Right atrium auricular region (tissue), 2 donors: ENCODE results near the gene ANAPC1. TPM values are rescaled to one million over a fixed set of nuclear protein-coding genes. Genes with fewer than 3 reads are reported as not detected.

Source experiments
- DNase-seq: peaks from one replicate; pipeline ENCODE4 v3.0.0-alpha.2; 2019; ENCODE audit warnings: low spot score
- H3K27ac ChIP-seq, 2 donors: fragments of 200-600 bp; sonication (generic); 1 replicate in 1 of 2; 2 replicates in 1 of 2; pipeline ENCODE4 v1.5.1; 2016 to 2019
- H3K27me3 ChIP-seq, 2 donors: fragments of 200-600 bp; sonication (generic); one replicate each; pipeline versions ENCODE4 v1.5.1 to v1.6.0; 2017 to 2019
- H3K36me3 ChIP-seq: fragments of 200-600 bp; sonication (generic); one replicate; pipeline ENCODE4 v1.5.1; 2016
- H3K4me1 ChIP-seq, 2 donors: fragments of 200-600 bp; sonication (generic); one replicate each; pipeline versions ENCODE4 v1.5.1 to v1.6.0; 2017 to 2019
- H3K4me3 ChIP-seq, 2 donors: fragments of 200-600 bp; sonication (generic); 1 replicate in 1 of 2; 2 replicates in 1 of 2; pipeline ENCODE4 v1.5.1; 2017 to 2019; ENCODE audit warnings: mild to moderate bottlenecking in 1 of 2, moderate library complexity in 1 of 2
- H3K9me3 ChIP-seq, 2 donors: fragments of 200-600 bp; sonication (generic); one replicate each; pipeline ENCODE4 v1.5.1; 2019
- total RNA-seq, 2 donors: library from RNA; depleted of rRNA; stranded (reverse); fragments of >200 nt; gene quantifications; one replicate each; pipeline ENCODE4 v1.1.0, GENCODE V29; 2016
- TF ChIP-seq, protein P1 (sequence below), 2 donors: fragments of 200-600 bp; sonication (generic); IDR thresholded peaks; one replicate each; pipeline ENCODE4 v1.5.1; 2019; ENCODE audit warnings: antibody characterized with exemption in 2 of 2

Gene ANAPC1, protein sequence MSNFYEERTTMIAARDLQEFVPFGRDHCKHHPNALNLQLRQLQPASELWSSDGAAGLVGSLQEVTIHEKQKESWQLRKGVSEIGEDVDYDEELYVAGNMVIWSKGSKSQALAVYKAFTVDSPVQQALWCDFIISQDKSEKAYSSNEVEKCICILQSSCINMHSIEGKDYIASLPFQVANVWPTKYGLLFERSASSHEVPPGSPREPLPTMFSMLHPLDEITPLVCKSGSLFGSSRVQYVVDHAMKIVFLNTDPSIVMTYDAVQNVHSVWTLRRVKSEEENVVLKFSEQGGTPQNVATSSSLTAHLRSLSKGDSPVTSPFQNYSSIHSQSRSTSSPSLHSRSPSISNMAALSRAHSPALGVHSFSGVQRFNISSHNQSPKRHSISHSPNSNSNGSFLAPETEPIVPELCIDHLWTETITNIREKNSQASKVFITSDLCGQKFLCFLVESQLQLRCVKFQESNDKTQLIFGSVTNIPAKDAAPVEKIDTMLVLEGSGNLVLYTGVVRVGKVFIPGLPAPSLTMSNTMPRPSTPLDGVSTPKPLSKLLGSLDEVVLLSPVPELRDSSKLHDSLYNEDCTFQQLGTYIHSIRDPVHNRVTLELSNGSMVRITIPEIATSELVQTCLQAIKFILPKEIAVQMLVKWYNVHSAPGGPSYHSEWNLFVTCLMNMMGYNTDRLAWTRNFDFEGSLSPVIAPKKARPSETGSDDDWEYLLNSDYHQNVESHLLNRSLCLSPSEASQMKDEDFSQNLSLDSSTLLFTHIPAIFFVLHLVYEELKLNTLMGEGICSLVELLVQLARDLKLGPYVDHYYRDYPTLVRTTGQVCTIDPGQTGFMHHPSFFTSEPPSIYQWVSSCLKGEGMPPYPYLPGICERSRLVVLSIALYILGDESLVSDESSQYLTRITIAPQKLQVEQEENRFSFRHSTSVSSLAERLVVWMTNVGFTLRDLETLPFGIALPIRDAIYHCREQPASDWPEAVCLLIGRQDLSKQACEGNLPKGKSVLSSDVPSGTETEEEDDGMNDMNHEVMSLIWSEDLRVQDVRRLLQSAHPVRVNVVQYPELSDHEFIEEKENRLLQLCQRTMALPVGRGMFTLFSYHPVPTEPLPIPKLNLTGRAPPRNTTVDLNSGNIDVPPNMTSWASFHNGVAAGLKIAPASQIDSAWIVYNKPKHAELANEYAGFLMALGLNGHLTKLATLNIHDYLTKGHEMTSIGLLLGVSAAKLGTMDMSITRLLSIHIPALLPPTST (N-terminal part only)
- total RNA-seq: 10 to 100 TPM; 19.0 to 23.5 TPM

DNA sequence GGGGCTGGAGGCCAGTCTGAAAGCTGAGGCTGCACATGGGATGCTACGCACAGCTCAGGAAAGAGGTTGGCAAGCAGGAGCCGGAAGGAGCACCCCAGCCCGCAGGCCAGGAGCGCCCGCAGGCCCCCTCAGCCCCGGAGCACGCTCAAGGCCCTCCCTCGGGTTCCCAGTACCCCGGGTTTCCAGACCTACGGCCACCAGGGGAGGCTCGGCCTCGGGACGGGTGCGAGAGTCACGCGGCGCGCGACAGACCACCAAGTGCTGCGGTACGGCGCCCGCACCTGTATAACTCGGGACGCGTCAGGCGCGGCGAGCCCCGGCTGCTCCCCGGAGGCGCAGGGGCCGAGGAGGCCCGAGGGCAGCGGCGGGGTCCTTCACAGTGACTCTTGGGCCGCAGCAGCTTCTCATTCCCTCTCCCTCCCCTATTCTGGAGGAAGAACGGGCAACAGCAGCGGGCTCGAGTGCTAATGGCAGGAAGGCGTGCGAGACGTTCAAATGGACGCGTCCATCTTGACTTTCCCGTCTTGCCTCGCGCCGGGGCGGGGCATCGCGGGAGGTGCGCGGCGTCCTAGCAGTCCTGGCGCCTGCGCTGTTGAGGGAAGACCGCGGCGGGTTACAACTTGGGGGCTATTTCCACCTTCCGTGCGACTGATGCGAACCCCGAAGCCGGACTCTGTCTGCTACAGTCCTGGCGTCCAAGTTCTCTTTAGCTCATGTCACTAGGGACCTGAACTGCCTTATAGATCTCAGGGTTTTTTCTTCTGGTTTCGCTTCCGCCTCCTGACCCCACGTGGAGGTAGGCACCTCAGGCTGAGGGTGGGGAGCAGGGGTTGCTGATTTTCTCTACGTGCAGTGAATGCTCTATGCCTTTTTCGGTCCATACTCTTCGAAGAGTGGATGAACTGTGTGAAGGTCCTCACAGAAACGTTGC is at the start of gene ANAPC1:
Gene ANAPC1, minus strand, starts transcription at position 533 of the 931 bp plus-strand sequence. CDS start 3,368 bp downstream, outside the sequence.
- H3K27me3 ChIP-seq: no peaks in the 10 kb centered on the region
- H3K9me3 ChIP-seq: no peaks in the 10 kb centered on the region
- H3K27ac ChIP-seq: peak within 1 kb of the TSS; percentile 78 to 80
- no peaks in the 10 kb centered on the region for H3K4me1 ChIP-seq
- H3K36me3 ChIP-seq: no peaks in the 10 kb centered on the region
- TF ChIP-seq, protein P1, sequence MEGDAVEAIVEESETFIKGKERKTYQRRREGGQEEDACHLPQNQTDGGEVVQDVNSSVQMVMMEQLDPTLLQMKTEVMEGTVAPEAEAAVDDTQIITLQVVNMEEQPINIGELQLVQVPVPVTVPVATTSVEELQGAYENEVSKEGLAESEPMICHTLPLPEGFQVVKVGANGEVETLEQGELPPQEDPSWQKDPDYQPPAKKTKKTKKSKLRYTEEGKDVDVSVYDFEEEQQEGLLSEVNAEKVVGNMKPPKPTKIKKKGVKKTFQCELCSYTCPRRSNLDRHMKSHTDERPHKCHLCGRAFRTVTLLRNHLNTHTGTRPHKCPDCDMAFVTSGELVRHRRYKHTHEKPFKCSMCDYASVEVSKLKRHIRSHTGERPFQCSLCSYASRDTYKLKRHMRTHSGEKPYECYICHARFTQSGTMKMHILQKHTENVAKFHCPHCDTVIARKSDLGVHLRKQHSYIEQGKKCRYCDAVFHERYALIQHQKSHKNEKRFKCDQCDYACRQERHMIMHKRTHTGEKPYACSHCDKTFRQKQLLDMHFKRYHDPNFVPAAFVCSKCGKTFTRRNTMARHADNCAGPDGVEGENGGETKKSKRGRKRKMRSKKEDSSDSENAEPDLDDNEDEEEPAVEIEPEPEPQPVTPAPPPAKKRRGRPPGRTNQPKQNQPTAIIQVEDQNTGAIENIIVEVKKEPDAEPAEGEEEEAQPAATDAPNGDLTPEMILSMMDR (IDR thresholded peaks at IDR 0.05): peak in 1 of 2 donors; percentile 17
- H3K4me3 ChIP-seq: peak within 1 kb of the TSS; percentile 86 to 90
- DNase-seq: peak; percentile 76

DNA sequence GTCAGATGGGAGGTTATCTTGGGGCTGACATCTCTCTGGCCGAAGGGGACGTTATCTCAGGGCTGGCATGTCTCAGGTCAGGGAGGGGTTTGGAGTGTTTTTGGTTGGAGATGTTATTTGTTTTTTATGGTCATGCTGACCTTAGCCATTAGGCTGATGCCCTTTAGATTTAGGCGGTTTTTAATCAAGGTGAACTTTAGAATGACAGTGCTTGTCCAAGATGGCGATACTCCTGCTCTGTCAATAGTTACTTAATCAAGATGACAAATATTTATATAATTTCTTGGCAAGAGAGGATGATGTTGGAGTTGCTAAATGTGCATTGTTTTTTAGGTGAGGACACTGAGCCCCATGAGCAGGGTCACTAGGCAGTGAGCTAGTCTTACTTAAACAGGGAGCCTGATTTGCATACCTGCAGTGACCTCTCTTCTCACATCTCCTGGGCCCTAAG is 48.9 kb upstream of the ANAPC1 start:
- Histone ChIP-seq H3K4me1 (no peaks in the 10 kb centered on the region), H3K27ac (no peak overlapping the region), H3K4me3 (no peak overlapping the region), H3K36me3 (peaks cover 25% of the 10 kb centered on the region), H3K9me3 (no peaks in the 10 kb centered on the region), H3K27me3 (no peaks in the 10 kb centered on the region)
- DNase-seq: no peak
- TF ChIP-seq, protein P1 (IDR thresholded peaks at IDR 0.05): no peak

DNA sequence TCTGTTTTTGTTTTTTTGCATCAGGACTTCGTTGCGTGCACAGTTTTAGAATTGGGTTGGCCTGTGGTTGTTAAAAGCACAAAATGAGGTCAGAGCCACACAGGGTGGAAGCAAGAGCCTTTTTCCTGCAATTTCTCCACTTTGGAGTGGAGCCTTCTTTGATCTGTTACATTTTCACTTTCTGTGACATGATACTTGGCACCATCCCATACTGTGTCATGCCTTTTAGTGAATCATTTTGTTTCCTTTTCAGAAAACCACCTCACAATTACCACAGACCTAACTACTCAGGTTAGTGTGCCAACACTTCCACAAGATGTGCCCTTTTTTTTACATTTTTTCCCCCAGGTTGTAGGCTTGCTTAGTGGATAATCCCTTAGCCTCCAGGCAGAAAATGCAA is 46.9 kb upstream of the ANAPC1 start:
- TF ChIP-seq, protein P1 (IDR thresholded peaks at IDR 0.05): no peak
- Histone ChIP-seq H3K4me1 (peaks cover 0 to 10% of the 10 kb centered on the region in 2 donors), H3K4me3 (no peak overlapping the region), H3K27me3 (no peaks in the 10 kb centered on the region), H3K36me3 (peaks cover 25% of the 10 kb centered on the region), H3K9me3 (no peaks in the 10 kb centered on the region), H3K27ac (no peak overlapping the region)
- DNase-seq: no peak

DNA sequence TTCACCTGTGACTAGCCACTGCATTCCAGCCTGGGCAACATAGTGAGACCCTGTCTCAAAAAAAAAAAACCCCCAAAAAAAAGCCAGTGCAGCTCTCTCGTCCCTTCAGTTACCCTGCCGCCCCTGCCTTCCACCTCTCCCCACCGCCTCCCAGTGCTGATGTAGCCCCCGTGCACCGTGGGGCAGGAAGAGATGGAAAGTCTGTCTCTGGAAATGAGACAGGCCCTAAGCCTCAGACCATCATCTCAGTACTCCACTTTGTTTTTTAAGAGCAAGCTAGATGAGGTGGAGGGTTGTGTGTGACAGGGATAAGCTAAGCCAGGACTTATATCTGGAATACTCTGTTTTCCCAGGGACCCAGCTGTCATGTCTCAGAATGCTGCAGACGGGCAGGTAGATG is 46.4 kb upstream of the ANAPC1 start:
- H3K4me1 ChIP-seq: peaks cover 0 to 10% of the 10 kb centered on the region in 2 donors
- no peaks in the 10 kb centered on the region for H3K9me3 ChIP-seq
- H3K27ac ChIP-seq: no peak overlapping the region
- H3K36me3 ChIP-seq: peaks cover 25% of the 10 kb centered on the region
- H3K4me3 ChIP-seq: no peak overlapping the region
- no peak for DNase-seq
- no peaks in the 10 kb centered on the region for H3K27me3 ChIP-seq
- TF ChIP-seq, protein P1 (IDR thresholded peaks at IDR 0.05): no peak
